NCI-H1694 (cell line): ENCODE results near the gene SLC13A4.
A peak's percentile ranks its signal among the peaks of the same experiment; 100 is the strongest.

Experiments
- DNase-seq: peaks from one replicate; lab custom pipeline; 2025; lab: John Stamatoyannopoulos, UW

Gene SLC13A4

DNA sequence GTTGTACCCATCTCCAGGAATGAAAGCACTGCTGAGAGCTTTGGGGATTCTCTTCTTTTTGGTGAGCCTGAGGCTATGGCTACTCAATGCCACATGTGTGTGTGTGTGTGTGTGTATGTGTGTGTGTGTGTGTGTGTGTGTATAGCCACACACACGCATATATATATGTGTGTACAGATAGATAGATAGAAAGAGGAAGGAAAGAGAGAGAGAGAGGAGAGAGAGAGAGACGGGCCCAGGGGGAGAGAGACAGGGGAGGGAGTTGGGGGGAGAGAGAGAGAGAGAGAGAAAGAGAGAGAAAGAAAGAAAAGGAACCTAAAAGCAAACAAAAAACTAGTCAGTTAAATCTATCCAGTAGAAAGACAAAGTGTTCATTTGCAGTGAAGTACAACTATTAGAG lies 8.3 kb downstream of the SLC13A4 start:
- DNase-seq, result no peak

DNA sequence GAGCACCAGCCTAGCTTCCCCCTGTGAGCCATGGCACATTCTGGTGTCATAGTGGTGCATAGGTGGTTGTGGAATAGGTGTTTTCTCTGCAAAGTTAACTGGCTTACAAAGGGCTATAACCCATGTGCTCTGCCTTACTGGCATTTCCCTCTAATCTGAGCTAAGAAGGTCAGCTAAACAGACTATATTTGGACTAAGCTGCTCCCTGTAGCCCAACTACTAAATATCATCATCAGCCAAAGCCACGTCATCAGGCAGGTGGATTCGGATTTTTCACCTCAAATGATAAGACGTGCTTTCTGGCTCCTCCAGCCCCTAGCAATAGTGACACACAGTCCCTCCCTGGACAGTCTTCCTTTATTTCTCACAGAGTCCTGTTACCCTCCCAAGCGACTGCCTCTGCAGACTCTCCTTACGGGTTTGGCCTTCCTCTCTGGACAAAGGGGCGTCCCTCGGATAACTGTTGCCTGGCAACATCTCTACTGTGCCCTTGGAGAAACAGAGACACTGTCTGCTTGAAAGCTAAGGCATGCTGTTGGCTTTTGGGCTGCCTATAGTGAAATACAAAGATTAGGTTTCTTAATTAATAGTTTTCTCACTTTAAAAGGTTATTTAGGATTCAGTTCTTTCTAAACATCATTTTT lies 9.1 kb downstream of the SLC13A4 start:
- DNase-seq, result no peak

DNA sequence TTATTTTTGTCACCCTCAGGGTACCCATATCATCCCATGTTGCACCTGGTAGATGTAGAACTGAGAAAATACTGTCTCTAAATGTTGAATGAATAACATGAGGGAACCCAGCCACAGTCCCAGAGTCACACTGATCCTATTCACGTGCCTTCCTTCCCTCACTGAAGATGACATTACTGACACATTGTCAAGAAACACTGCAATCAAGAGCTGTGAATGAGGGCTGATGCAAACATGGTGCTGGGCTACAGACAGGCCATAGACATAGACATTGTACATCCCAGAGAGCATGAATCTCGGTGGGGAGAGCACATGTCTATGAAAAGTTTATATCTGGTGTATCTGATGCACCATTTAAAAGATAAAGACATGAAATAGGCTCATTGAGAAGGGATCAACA lies 9.8 kb downstream of the SLC13A4 start:
- no peak for DNase-seq

DNA sequence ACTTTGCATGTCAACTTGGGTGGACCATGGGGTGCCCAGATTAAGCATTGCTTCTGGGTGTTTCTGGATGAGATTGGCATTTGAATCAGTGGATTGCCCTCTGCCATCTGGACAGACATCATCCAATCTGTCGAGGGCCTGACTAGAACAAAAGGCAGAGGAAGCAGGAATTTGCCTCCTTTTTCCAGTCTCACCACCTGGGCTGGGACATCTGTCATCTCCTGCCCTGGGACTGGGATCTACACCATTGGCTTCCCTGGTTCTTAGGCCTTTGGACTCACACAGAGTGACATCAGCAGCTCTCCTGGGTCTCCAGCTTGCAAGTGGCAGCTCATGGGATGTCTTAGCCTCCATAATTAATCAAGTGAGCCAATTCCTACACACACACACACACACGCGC lies 10.3 kb downstream of the SLC13A4 start:
- DNase-seq, result peak; percentile 78

DNA sequence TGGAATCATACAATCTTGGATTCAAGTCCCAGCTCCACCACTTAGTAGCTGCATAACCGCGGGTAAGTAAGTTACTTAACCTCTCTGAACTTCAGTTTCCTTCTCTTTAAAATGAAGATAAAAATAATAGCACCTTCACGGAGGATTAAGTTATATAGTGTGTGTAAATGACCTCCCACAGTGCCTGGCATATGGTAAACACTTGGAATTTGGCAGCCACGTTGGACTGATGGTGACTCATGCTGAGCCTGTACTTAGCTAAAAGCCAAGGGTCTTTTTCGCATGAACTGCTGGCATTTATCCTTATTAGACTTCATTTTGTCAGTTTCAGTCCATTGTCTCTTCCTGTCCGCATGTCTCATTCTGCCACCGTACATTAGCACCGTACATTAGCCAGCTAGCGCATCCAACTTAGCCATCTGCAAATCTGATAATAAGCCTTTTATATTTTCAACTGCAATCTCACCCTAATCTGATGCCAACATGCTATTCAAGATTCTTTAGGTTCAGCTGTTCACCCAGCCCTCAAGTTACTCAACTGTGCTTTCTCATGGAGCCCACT lies 11.2 kb downstream of the SLC13A4 start:
- DNase-seq, result peak; percentile 84

DNA sequence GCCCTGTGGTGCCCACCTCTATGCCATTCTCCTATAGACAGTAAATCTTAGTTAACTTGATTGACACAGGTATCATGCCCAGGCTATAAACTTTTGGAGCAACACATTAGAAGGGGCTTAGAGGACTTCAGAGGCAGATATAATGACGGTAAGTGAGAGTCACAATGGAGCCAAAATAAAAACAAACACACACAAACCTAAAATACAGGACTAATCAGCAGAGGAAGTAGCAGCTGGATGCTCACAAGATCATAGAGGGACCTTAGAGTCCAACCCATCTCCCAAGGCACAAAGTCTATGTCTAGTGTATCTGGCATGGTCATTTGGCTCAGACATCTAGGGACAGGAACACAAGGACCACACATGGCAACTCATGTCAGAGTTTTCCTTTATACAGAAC lies 12.3 kb downstream of the SLC13A4 start:
- DNase-seq, result no peak

DNA sequence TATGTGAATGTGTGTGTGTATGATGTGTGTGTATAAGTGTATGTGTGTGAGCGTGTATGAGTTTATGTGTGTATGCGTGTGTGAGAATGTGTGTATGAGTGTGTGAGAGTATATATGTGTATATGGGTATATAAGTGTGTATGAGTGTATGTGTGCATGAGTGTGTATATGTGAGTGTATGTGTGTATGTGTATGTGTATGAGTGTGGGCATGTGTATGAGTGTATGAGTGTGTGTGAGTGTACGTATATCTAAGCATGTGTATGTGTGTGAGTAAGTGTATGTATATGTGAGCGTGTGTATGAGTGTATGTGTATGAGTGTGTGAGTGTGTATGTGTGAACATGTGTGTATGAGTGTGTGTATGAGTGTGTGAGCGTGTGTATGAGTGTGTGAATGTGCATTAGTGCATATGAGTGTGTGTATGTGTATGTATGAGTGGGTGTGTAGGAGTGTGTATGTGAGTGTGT lies 12.9 kb downstream of the SLC13A4 start:
- DNase-seq, result no peak

GRCh38 chr7:135714534-135715009 lies 13.4 kb downstream of the SLC13A4 start:
- no peak for DNase-seq

DNA sequence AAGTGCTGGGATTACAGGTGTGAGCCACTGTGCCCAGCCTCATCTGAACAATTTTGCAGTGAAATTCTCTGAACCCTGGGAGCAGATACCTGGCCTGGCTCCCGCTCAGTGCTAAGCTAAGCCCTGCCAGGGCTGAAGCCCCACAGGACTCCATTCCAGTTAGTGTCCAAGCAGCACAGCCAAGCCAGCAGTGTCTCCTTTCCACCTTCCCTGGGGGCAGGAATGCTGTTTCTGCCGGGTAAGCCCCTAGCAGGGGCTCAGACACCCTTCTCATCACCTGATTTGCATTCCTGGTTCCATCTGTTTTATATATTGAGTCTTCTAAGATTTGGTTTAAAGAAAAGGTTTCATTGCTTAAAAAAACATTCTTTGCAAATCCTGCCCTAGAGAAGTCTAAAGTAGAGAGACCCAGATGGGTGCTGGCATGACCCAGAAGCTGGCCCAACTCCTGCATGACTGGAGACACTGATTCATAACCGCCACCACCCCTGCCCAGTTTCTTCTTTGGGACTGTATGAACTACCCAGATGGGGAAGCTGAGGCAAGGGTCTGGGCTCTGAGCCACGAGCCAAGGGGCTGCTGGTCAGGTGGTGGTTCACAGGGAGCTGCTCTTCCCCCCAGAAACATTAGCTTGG lies 14.0 kb downstream of the SLC13A4 start:
- no peak for DNase-seq

- DNase-seq, result no peak
Measured at GRCh38 chr7:135712796-135713195, 15.2 kb downstream of the SLC13A4 start.

DNA sequence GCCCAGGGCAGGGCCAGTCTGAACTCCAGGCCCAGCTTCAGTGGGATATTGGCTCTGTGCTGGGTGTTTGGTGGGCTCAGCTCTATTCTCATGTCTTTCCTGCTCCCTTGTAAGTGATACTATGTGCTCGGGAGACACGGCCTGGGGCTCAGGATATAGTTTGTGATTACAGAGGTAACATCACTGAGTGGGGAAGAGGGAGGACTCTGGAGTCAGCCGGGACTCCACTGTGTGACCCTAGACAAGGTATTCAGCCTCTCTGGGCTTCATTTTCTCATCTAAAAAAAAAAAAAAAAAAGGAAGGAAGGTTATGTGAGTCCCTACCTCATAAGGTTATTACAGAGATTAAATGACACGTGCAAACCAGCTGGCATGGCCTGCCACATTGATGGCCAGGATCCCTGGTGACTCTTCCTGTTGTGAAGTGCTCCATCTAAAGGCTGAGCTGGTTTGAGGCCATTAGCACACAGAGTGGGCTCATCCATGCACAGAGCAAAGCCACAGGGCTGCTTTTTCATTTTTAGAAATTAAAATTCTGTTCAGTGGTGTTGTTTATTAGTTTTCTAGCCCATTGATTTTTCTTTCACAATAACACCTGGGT lies 15.7 kb downstream of the SLC13A4 start:
- peak; percentile 47 for DNase-seq

GRCh38 chr7:135711139-135711469 lies 16.9 kb downstream of the SLC13A4 start:
- no peak for DNase-seq

GRCh38 chr7:135710417-135711138 lies 17.4 kb downstream of the SLC13A4 start:
- DNase-seq, result no peak

GRCh38 chr7:135709508-135709907 lies 18.5 kb downstream of the SLC13A4 start:
- DNase-seq, result no peak

DNA sequence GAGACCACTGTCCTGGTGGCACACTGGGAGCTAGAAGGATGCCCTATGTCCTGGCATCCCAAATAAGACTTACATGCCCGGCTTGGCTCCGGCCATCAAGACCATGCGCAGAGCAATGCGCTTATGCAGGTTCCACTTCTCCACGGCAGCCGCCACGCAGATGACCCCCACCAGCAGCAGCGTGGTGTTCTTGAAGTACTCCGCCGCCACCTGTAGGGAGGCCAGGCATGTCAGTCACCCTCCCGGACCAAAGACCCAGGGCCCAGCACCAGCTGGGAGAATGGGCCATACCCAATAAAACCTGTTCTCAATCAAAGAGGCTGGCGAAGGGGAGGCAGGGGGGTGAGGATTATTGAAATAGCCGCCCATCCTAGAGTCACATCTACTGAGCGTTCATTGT lies 19.9 kb downstream of the SLC13A4 start:
- DNase-seq, result no peak

DNA sequence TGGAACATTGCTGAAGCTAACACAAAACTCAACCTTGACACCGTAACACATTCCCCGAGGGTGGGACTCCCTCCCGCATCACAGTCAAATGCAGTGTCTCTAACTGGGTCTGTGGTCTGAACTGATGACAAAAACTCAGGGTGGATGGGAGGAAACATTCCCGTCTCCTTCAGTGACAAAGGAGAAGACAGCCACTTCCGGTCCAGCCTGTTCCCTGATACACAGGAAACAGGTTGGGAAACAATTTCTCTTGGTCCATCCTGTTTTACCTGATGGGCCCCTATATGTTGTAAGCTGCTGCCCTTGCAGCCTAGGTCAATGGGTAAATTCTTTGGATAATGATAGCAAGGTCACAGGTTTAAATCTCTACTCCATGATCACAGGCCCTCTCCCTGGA lies 20.4 kb downstream of the SLC13A4 start:
- no peak for DNase-seq

DNA sequence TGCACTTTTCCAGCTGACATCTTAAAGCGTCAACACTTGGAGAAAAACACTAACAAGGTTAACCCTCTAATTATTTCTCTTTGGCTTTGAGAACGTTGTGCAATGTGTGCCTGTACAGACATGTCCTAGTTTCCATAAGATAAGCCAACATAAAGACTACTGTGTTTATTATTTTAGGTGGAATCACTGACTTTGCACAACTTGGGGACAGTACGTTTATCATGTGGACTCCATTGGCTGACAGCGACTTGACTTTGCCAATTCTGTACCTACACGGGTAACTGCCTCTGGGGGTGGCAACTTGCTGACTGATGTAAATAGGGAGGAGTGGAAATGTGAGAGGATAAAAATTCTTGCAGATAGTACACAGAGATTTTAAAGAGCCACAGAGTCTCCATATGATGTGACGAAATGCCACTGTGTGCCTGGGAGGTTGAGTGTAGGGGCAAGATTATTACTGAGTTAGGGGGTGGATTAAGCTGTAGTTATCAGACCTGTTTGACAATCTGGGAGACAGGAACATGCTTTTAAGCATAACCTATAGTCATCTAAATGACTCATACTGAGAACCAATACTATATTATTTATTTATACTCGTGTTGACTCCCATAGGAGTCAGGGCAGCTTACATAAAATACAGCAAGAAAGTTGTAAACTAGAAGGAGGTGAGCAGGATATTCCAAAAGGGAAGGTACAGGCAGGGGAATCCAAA lies 21.0 kb downstream of the SLC13A4 start:
- DNase-seq, result no peak

GRCh38 chr7:135706038-135706742 lies 21.8 kb downstream of the SLC13A4 start:
- no peak for DNase-seq

GRCh38 chr7:135704698-135705097 lies 23.3 kb downstream of the SLC13A4 start:
- no peak for DNase-seq

GRCh38 chr7:135704074-135704473 lies 23.9 kb downstream of the SLC13A4 start:
- DNase-seq, result no peak
